GM11168 (cell line): ENCODE data around the gene PTPRR.

Source experiments
- in situ Hi-C: fragments of 300-500 bp; cut with MboI; formaldehyde crosslinking; loops from one replicate; pipeline ENCODE4 v1.12.0; 2022; ENCODE audit warnings: low sequenced_read_pairs; ENCODE audit not compliant: unreplicated experiment

Gene PTPRR

GRCh38 chr12:70920251-70920851, at the start of gene PTPRR:
Gene PTPRR (minus strand): TSS chr12:70920738. CDS start chr12:70920390, 348 bp downstream.
- in situ Hi-C loops: no loop called here

DNA sequence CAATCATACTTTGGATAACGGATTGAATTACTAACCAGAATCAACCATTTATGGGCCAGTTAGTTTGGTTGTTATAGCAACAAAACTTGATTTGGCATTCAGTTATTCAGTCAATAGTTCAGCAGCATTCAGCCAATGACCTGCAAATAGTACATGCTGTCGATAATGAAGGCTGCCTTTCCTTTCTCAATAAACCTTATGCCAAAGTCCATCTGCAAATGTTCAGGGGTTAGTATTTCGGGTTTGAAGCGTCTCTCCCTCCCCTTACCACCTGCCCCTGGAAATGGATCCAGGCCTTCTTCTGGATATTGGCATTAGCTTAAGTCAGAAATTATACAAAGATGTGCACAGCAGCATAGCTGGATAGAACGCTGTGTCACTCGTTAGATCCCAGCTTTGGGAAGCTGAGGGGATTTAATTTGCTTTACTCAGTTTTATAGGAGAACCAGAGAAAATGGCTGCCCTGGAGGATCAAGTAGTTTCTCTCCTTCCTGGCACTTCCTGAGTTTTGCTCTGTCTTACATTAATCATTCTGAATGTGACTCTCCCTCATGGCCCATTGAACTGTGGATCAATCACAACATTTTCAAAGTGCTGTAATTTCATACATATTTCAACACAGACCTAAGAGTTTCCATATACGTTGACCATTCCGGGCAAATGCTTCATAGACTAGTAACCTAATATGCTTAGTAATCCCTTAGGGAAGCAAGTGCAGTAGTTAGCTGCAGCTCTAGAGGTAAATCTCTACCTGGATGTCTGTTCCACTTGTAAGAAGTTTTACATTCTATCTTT, 46.7 kb upstream of the PTPRR start:
- in situ Hi-C loops: no loop called here

DNA sequence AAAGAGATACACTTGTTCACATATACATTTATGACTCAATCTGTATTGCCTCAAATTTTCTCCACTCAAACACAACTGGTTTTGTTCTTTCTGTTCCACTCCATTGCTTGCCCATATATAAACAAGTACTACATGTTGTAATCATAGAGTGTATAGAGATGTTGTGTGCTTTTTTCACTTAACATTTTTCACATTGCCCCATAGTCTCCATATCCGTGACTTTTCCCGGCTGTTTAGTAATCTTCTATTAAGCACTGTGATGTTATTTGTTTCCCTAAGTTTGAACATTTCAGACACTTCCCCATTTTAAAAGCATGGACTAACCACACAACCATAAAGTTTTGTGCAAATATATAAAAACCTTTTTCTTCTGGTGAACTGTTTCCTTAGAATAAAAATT, 45.5 kb upstream of the PTPRR start:
- in situ Hi-C loops: no loop called here

- in situ Hi-C loops: no loop called here
Measured at GRCh38 chr12:70964867-70965510, 44.5 kb upstream of the PTPRR start.

GRCh38 chr12:70963081-70963660, 42.6 kb upstream of the PTPRR start:
- in situ Hi-C loops: no loop called here

DNA sequence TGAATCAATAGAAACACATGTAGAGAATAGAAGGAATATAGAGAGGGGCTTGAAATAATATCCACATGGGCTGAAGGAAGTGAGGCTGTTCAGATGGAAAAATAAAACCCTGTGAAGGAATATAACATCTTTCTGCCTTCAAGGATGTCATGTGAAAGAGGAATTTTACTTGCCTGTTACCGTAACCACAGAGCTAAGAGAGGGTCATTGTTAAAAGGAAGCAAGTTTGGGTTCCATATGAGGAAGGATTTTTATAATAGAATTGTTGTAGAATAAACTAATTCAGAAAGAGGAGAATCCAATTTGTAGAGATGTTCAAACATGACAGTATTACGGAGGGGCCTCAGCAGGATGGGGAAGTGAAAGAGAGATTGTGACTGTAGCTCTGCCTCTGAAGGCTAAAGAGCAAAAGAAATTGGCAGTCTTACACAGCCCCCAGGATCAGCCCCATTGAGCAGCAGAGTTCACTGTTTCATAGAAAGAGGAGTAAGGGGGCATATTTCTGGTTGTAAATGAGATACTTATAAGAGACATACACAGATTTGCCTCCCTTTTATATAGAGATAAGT, 41.8 kb upstream of the PTPRR start:
- in situ Hi-C loops: no loop called here

DNA sequence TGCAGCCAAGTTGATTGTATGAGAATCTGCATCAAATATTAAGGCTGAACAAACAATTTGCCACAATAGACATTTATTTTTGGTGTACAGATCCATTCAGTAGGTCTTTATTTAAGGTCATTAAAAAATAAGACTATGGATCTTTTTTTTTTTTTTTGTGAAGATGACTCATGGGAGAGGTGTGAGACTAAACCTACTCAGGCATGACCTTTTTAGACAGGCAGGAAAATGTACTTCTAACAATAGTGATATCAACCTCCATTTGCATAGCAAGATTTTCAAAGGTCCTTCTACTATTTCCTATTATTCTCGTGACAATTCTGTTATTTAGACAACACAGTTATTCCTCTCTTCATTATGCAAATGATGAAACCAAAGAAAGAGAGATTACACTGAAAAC, 39.9 kb upstream of the PTPRR start:
- in situ Hi-C loops: no loop called here

GRCh38 chr12:70955415-70955814, 34.9 kb upstream of the PTPRR start:
- in situ Hi-C loops: no loop called here

- in situ Hi-C loops: no loop called here
Measured at GRCh38 chr12:70950451-70950850, 29.9 kb upstream of the PTPRR start.

- in situ Hi-C loops: no loop called here
Measured at GRCh38 chr12:70948976-70949336, 28.4 kb upstream of the PTPRR start.

DNA sequence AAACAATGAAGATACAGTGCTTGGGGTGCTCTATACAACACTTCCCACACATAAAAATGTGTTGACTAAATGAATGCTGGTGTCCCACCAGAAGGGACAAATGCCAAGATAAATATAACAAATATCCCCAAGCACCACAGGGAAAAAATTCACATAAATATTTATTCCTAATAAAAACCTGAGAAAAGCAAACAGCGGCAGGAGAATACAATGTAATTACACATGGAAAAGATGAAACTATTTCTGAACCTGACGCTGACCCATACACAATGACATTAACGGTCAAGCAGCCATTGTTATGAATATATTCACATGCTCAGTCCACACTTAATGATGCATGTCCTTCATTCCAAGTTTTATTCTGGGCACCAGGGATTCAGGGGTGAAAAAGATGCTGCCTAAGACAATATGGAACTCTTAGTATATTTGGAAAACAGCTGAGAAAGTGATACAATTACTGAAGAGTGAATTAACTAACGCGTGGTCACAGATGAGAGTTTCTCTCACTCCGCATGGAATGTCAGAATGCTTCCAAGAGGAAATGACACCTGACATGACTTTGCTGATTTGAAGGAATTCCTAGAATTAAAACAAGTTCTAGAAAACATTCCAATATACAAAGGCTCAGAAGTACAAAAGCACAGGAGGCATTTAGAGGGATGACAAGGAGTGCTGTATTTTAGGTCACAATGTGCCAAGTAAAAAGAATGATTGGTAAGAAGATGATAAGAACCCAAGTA, 27.9 kb upstream of the PTPRR start:
- in situ Hi-C loops: no loop called here

GRCh38 chr12:70936203-70936813, 15.8 kb upstream of the PTPRR start:
- in situ Hi-C loops: no loop called here

DNA sequence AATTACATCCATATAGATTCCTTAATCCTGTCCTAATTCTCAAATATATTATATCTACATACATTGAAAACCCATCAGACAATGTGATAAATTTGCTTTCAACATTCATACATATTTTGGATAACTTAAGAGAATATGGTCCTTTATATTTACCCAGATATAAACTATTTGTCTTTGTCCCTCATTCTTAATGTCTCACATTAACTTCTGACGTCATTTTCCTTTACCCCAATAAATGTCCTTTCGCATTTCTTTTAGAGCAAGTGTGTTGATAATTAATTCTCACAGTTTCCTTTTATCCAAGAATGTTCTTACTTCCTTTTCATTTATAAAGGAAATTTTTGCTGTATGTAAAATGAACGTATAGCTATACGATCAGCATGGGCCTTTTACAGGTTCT, 12.6 kb upstream of the PTPRR start:
- in situ Hi-C loops: no loop called here

- in situ Hi-C loops: no loop called here
Measured at GRCh38 chr12:70929029-70929428, 8.5 kb upstream of the PTPRR start.

GRCh38 chr12:70928071-70928470, 7.5 kb upstream of the PTPRR start:
- in situ Hi-C loops: no loop called here

DNA sequence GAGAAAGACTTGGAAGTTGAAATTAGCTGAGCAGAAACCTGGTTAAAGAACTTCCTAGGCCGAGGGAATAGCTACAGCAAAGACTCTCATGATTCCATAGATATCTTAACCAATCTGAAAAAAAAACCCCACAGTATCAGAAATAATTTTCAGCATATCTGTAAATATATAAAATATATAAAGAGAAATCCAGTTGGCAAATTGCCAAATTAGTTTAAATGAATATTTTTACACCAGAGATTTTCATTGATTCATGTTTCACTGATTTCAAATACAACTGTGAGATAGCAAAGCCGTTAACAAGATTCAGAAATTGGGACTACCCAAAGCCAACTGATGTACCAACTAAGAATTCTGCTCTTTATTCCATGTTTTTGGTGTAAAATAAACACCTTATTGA, 6.8 kb upstream of the PTPRR start:
- in situ Hi-C loops: no loop called here

GRCh38 chr12:70925539-70925938, 5.0 kb upstream of the PTPRR start:
- in situ Hi-C loops: no loop called here

GRCh38 chr12:70920891-70921290, 353 bp upstream of the PTPRR start:
- in situ Hi-C loops: no loop called here

GRCh38 chr12:70919597-70920035, 922 bp downstream of the PTPRR start:
- in situ Hi-C loops: no loop called here

DNA sequence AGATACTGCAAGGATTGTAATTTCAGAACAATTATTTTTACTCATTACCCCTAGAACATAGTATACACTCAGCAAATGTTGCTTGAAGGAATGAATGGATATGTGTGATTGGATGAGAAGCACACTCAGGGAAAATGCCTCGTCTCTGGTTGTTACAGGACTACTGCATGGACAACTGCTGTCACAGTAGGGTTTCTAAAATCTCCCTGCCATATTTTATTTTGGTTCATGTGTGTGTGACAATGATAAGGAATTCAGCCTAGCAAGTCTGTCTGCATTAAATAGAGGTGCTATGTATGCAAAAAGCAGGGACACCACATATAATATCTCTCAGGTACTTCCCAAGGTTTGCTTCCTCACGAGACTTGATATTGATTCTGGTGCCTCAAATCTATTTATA, 1.4 kb downstream of the PTPRR start:
- in situ Hi-C loops: no loop called here
